GM12864 (cell line): ENCODE measurements around the gene PIP5K1B.

ENCODE experiments used
- DNase-seq: peaks from one replicate; pipeline ENCODE4 v3.0.0-alpha.2; 2011; ENCODE audit warnings: low read depth
- H3K4me3 ChIP-seq: 2 replicates; pipeline ENCODE4 v1.5.1; 2011; ENCODE audit warnings: mild to moderate bottlenecking, low read depth, low read length, control low read depth
- TF ChIP-seq, protein P1 (sequence below): IDR thresholded peaks from 2 replicates; pipeline ENCODE4 v1.5.1; 2011; ENCODE audit warnings: low read depth, mild to moderate bottlenecking, moderate library complexity, low read length, control low read depth, inconsistent platforms; ENCODE audit errors: missing control alignments

Gene PIP5K1B

DNA sequence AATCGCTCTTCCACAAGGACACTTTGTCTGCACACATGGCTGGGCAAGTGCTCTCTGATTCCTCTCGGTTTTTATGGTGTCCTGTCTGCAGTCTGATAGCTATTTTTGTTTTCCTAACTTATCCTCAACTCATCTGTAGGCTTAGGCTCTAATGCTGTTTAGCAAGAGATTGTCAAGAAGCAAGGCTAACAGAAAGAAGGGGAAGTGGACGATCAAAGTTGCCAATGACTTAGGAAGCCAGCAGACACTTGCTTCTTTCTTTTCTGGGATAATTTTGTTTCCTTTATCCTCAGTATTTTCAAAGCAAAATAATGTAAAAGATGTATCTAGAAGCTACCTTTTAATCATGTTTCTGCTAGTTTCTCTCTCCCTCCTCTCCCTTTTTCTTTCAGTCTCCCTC is 178.2 kb downstream of the PIP5K1B start:
- TF ChIP-seq, protein P1, sequence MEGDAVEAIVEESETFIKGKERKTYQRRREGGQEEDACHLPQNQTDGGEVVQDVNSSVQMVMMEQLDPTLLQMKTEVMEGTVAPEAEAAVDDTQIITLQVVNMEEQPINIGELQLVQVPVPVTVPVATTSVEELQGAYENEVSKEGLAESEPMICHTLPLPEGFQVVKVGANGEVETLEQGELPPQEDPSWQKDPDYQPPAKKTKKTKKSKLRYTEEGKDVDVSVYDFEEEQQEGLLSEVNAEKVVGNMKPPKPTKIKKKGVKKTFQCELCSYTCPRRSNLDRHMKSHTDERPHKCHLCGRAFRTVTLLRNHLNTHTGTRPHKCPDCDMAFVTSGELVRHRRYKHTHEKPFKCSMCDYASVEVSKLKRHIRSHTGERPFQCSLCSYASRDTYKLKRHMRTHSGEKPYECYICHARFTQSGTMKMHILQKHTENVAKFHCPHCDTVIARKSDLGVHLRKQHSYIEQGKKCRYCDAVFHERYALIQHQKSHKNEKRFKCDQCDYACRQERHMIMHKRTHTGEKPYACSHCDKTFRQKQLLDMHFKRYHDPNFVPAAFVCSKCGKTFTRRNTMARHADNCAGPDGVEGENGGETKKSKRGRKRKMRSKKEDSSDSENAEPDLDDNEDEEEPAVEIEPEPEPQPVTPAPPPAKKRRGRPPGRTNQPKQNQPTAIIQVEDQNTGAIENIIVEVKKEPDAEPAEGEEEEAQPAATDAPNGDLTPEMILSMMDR, result no peak
- no peak overlapping the region for H3K4me3 ChIP-seq
- DNase-seq, result no peak

DNA sequence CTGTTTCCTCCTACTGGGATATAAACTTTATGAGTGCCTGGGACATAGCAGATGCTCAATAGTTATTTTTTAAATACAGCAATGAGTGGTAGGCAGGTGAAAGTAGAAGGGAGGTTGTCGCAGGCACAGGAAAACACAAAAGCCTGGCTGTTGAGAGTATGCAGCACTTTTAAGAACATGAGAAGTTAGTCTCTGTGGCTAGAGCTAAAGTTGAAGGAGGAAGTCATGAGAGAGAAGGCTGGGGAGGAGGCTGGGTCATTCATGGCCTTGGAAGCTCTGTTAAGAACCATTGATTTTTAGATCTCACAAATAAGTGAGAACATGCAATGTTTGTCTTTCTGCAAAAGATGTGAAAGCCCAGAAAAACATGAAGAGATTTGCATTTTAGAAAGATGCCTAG is 182.2 kb downstream of the PIP5K1B start:
- TF ChIP-seq, protein P1, result no peak
- H3K4me3 ChIP-seq, result no peak overlapping the region
- no peak for DNase-seq

DNA sequence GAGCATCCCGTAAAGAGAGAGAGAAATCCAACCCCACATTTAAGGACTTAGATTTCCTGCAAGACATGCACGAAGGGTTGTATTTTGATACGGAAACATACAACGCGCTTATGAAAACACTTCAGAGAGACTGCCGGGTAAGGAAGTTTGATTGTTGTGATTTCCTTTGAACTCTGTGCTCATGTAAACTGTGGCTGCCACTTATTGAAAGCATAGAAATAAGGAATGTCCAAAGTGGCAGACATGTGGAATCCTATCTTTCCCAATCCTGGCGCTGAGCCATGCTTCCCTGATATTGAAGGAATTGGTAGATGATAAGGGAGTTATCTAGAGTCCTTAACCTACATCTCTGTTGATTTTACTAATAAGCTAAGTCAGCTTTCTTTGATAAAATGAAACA is 189.5 kb downstream of the PIP5K1B start:
- DNase-seq, result no peak
- TF ChIP-seq, protein P1, result no peak
- H3K4me3 ChIP-seq, result no peak overlapping the region

DNA sequence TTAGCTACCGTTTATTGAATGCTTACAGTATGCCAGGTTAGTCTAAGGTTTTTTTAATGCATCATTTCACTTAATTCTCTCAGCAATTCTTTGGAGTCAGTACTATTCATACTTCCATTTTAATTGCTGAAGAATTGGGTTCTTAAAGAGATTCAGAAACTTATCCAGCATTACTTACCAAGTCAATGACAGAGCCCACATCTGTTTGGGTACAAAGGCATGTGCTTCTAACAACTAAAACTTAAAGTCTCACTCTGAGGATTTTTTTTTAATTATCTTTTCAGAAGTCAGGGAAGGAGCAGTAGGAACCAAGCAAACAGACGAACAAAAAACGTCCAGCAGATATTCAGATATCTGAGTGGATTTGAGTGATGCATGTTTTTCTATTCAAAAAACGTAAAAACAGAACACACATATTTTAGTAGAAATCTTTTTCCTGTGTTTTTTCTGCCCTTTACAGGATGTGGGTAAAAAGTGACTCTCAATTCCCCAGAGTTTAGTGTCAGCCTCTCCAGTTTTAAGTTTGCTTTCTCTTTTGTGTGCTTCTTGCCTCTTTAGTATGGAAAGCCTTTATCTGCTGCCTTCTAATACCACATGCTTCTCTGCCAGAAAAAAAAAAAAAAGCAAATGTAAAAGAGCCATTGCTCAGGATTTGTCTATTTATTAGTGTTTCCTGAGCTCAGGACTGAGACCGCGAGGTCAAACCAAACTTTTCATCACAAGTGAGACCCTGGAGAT is 190.9 kb downstream of the PIP5K1B start:
- H3K4me3 ChIP-seq, result no peak overlapping the region; the same call in 1 of the 2 replicates
- DNase-seq, result peak; percentile 66
- TF ChIP-seq, protein P1, result no peak

DNA sequence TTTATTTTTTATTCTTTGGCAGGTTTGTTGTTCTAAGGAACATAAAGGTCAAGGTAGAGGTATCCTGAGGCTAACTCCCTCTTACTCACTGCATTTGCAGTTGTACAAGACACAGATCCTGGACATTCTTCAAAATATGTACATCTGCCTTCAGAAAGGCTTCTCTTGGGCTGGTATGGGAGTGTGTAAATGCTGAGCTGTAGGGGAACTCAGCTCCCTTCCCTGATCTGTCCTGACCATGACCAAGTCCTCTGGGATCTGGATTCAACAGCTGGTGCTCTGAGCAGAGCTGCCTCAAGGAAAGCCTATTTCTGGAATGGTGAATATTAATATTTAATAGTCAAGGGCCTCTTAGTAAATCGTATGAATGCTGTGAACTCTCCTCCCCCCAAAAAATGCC is 191.4 kb downstream of the PIP5K1B start:
- H3K4me3 ChIP-seq, result no peak overlapping the region; the same call in 1 of the 2 replicates
- no peak for DNase-seq
- TF ChIP-seq, protein P1, result no peak

DNA sequence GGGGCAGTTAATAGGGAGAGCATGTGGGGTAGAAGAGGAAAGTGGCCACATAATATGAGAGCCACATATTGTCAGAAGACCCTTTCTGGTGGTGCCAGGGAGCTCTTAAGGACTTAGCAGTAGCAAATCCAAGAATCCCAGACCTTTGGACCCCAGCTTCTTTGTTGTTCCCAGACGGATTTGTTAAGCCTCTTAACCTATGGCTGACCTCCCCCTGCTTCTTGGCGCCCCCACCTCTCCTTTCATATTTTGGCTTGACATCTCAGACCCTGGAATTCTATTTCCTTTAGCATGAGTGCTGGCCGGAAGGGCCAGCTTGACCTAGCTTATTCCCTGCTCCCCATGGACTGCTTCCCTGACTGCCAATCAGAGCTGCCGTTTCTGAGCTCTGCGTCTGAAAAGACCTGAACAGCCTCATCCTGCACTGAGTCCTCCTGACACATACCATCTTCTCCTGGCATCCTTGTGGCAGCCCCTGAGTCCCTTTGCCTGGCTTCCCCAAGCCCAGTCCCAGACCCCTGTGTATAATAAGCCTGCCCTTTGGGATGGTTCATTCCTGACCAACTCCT is 192.6 kb downstream of the PIP5K1B start:
- TF ChIP-seq, protein P1, result no peak
- H3K4me3 ChIP-seq, result no peak overlapping the region
- DNase-seq, result no peak

DNA sequence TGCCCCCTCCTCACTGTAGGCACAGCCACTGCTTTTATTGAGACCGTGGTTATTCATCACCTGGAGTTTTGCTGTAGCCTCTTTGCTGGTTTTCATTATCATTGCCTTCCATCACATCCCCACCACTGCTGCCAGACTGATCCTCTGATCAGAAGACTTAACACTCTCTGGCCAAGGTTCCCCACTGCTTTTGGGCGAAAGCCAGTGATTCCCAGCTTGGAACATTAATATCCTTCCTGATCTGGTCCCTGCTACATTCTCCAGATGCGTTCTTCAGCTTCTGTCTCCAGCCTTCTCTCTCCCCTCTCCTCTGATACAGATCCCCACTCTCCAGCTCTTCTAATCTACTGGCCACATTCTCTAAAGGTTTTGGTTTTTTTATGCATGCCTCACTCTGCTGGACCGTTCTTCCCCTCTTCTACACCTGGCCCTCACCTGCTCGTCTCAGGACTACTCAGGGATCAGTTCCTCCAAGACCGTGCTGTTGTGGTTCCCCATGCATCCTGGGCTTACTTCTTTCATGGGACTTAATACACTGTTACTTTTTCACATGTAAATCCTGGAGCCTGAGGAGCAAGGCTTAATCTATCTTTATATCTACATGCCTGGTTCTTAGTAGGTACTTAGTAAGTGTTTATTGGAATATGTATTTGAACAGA is 193.9 kb downstream of the PIP5K1B start:
- TF ChIP-seq, protein P1, result no peak
- no peak overlapping the region for H3K4me3 ChIP-seq
- no peak for DNase-seq
